ENCODE measurements around the gene BBS5. TPM values are rescaled to one million over a fixed set of nuclear protein-coding genes. Genes with fewer than 3 reads are reported as not detected.
A peak's percentile ranks its signal among the peaks of the same experiment; 100 is the strongest.
"Not testable (repeated sequence)": the region's sequence is repeated elsewhere in the genome, so short reads cannot be mapped to it uniquely, and the experiment has no call there.

Gene BBS5
- 0.80 TPM for polyA plus RNA-seq (2013, experiment 1 of 2)
- 1.8 TPM for polyA plus RNA-seq (2013, experiment 2 of 2)

DNA sequence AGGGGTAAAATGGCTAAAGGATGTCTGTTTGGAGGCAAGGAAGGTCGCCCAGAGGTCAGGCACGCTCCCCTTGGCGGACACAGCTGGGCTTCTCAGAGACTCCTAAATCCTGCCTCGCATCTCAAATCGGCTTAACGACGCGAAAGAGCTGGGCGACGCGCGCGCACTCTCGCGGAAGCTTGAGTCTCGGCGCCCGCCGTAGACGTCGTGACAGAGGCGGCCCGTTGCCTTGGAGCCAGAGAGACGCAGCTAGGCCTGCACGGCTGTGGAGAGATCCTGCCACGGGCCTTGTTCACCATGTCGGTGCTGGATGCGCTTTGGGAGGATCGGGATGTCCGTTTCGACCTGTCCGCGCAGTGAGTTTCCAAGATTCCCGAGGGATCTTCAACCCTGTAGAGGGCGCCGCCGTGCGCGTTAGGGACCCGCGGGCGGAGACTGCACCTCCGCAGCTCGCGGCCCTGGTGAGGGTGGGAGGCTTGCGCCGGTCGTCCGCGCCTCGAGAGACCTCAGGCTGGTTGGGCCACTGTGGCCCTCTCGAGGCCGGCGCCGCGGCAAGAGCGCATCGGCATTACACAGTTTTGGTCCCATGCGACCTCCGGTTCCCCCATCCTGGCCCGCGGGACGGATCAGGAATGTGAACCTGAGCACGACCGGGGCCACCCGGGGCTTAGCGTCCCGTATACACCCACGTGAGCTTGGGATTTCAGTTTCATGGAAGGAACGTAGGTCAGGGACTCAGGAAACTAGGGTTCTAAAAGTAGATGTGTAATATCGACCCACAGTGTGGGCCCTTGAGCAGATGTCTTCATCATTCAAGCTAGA, at the start of gene BBS5:
TSS of gene BBS5 (plus strand) at position 238 of the 822 bp plus-strand sequence. CDS start at position 298, 60 bp downstream.
- no peak within 1 kb of the TSS for H3K27ac ChIP-seq (ENCODE audit: low read depth, low read length)
- peak within 1 kb of the TSS; percentile 65 for H3K4me3 ChIP-seq (ENCODE audit: low read length)
- no peaks in the 10 kb centered on the region for H3K4me1 ChIP-seq (ENCODE audit: insufficient read depth, low read length)
- peak within 1 kb of the TSS; percentile 40 for H3K9ac ChIP-seq (ENCODE audit: low read depth, low read length)
- H3K36me3 ChIP-seq (ENCODE audit: insufficient read depth, low read length): no peaks in the 10 kb centered on the region
- 2% methylated on average over 71 of the region's 71 CpGs for WGBS
- H3K27me3 ChIP-seq (ENCODE audit: insufficient read depth, low read length): peaks cover 43% of the 10 kb centered on the region
- H3K9me3 ChIP-seq (ENCODE audit: insufficient read depth, low read depth, low read length): no peaks in the 10 kb centered on the region

DNA sequence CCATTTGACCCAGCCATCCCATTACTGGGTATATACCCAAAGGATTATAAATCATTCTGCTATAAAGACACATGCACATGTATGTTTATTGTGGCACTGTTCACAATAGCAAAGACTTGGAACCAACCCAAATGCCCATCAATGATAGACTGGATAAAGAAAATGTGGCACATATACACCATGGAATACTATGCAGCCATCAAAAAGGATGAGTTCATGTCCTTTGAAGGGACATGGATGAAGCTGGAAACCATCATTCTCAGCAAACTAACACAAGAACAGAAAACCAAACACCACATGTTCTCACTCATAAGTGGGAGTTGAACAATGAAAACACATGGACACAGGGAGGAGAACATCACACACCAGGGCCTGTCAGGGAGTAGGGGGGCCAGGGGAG, 47.5 kb upstream of the BBS5 start:
- H3K4me1 ChIP-seq (ENCODE audit: insufficient read depth, low read length); H3K9me3 ChIP-seq (ENCODE audit: insufficient read depth, low read depth, low read length); H3K27me3 ChIP-seq (ENCODE audit: insufficient read depth, low read length); H3K9ac ChIP-seq (ENCODE audit: low read depth, low read length); H3K4me3 ChIP-seq (ENCODE audit: low read length); H3K36me3 ChIP-seq (ENCODE audit: insufficient read depth, low read length); H3K27ac ChIP-seq (ENCODE audit: low read depth, low read length): not testable (repeated sequence)

DNA sequence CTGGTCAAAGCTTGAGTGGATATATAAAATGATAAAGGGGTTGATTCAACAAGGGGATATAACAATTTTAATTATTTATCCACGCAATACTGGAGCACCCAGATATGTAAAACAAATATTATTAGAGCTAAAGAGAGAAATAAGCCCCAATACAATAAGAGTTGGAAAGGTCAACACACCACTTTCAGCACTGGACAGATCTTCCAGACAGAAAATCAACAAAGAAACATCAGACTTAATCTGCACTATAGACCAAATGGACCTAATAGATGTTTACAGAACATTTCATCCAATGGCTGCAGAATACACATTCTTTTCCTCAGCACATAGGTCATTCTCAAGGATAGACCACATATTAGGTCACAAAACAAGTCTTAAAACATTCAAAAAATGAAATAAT, 45.1 kb upstream of the BBS5 start:
- no CpG with 5 or more reads among the region's 1 CpG for WGBS
- not testable (repeated sequence) for H3K36me3 ChIP-seq (ENCODE audit: insufficient read depth, low read length); H3K9ac ChIP-seq (ENCODE audit: low read depth, low read length); H3K4me1 ChIP-seq (ENCODE audit: insufficient read depth, low read length); H3K9me3 ChIP-seq (ENCODE audit: insufficient read depth, low read depth, low read length); H3K27me3 ChIP-seq (ENCODE audit: insufficient read depth, low read length); H3K4me3 ChIP-seq (ENCODE audit: low read length); H3K27ac ChIP-seq (ENCODE audit: low read depth, low read length)

DNA sequence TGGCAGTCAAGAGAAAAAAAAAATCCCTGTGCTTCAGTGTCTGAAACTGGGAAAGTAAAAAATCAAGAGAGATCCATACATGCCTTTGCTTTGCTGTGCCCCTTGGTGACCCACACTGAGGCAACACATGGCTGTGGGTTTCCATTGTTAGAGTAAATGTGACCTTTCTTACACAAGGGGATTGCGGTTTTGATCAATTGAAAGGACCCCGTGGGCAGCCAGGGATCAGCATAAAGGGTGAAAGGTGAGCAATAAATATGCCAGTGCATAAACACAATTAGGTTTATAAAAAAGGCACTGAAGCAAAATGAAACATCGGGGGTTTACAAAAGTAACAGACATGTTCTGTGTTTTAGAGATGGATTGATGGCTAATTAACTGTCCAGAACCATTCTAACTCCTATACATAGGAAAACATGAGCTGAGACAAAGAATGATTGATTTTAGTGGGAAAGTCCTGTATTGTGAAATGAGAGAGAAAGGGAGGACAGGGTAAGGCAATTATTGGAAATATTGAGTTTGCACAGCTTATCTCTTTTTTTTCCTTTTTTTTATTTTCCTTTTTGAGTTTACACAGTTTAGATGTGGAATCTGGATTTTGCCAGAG, 40.7 kb upstream of the BBS5 start:
- Histone ChIP-seq H3K9ac (ENCODE audit: low read depth, low read length) (no peak overlapping the region), H3K36me3 (ENCODE audit: insufficient read depth, low read length) (no peaks in the 10 kb centered on the region), H3K9me3 (ENCODE audit: insufficient read depth, low read depth, low read length) (no peaks in the 10 kb centered on the region), H3K4me1 (ENCODE audit: insufficient read depth, low read length) (no peaks in the 10 kb centered on the region), H3K27me3 (ENCODE audit: insufficient read depth, low read length) (no peaks in the 10 kb centered on the region), H3K27ac (ENCODE audit: low read depth, low read length) (no peak overlapping the region), H3K4me3 (ENCODE audit: low read length) (no peak overlapping the region)
- 95% methylated on average over 3 of the region's 3 CpGs for WGBS

DNA sequence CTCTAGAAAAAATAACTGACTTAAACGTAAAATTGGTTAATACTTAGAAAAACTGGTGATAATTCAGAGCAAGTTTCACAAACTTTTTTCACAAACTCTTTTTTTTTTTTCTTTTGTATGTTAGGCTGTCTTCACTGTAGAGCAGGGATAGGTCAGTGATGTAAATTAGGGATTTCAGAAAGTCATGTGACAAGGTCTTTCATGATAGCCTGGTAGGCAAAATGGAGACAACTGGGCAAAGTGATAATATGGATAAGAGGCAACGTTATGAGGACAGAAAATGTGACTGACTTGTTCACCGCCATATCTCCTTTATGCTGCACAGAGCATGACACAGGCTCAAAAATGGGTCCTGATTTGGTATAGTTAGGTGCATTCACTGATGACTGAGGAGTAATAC, 39.4 kb upstream of the BBS5 start:
- 93% methylated on average over 3 of the region's 3 CpGs for WGBS
- no peaks in the 10 kb centered on the region for H3K36me3 ChIP-seq (ENCODE audit: insufficient read depth, low read length)
- H3K9me3 ChIP-seq (ENCODE audit: insufficient read depth, low read depth, low read length): no peaks in the 10 kb centered on the region
- no peak overlapping the region for H3K4me3 ChIP-seq (ENCODE audit: low read length)
- H3K27me3 ChIP-seq (ENCODE audit: insufficient read depth, low read length): no peaks in the 10 kb centered on the region
- H3K27ac ChIP-seq (ENCODE audit: low read depth, low read length): no peak overlapping the region
- H3K4me1 ChIP-seq (ENCODE audit: insufficient read depth, low read length): no peaks in the 10 kb centered on the region
- no peak overlapping the region for H3K9ac ChIP-seq (ENCODE audit: low read depth, low read length)

DNA sequence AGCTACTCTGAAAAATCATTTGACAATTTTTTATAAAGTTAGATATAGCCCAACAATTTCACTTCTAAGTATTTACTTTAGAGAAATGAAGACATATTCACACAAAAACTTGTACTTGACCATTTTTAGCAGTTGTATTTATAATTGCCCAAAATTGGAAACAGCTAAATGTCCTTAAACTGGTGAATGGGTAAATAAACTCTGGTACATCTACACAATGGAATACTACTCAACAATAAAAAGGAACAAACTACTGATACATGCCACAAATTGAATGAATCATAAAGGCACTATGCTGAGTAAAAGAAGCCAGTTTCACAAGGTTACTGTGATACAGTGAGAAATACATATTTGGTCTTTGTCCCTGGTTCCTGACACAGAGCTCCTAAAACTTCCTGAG, 32.8 kb upstream of the BBS5 start:
- H3K27me3 ChIP-seq (ENCODE audit: insufficient read depth, low read length): no peaks in the 10 kb centered on the region
- no peaks in the 10 kb centered on the region for H3K9me3 ChIP-seq (ENCODE audit: insufficient read depth, low read depth, low read length)
- H3K4me1 ChIP-seq (ENCODE audit: insufficient read depth, low read length): no peaks in the 10 kb centered on the region
- H3K36me3 ChIP-seq (ENCODE audit: insufficient read depth, low read length): no peaks in the 10 kb centered on the region
- H3K4me3 ChIP-seq (ENCODE audit: low read length): no peak overlapping the region
- no peak overlapping the region for H3K9ac ChIP-seq (ENCODE audit: low read depth, low read length)
- H3K27ac ChIP-seq (ENCODE audit: low read depth, low read length): no peak overlapping the region

DNA sequence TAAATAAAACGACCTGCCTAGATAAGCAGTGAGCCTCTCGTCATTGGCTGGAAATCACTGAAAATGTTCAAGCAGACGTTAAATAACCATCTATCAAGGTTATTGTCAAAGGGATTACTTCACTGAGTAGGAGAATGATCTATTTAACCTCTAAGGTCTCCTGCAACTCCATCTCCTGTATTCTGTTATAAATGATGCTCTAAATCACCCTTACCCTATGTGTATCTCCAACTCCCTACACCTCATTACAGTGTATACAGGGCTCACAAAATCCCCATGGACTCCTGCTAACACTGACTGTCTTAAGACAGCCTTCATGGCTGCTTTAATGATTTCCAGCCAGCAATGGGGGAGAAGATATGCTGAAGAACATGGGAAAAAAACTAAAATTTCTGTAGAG, 31.0 kb upstream of the BBS5 start:
- Histone ChIP-seq H3K4me1 (ENCODE audit: insufficient read depth, low read length) (no peaks in the 10 kb centered on the region), H3K9me3 (ENCODE audit: insufficient read depth, low read depth, low read length) (peaks cover 7% of the 10 kb centered on the region), H3K27ac (ENCODE audit: low read depth, low read length) (no peak overlapping the region), H3K36me3 (ENCODE audit: insufficient read depth, low read length) (no peaks in the 10 kb centered on the region), H3K4me3 (ENCODE audit: low read length) (no peak overlapping the region), H3K27me3 (ENCODE audit: insufficient read depth, low read length) (no peaks in the 10 kb centered on the region), H3K9ac (ENCODE audit: low read depth, low read length) (no peak overlapping the region)
- 97% methylated on average over 3 of the region's 3 CpGs for WGBS

DNA sequence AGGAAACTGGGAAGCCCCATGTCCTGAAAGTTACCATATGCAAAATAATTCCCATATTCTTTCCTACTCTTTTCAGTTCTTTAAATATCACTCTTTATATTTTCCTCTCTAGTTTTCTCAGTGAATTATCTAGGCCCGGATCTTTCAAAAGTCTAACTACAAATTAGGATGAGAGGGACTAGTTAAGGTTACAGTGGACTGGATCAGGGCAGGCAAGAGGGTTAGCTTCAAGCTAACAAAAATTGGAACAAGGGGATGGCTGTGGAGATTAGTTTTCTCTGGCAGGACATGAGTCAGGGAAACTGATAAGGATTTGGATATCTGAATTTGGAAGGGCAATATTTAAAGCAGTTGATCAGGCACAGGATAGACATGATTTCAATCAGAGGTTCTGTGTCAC, 30.4 kb upstream of the BBS5 start:
- H3K9me3 ChIP-seq (ENCODE audit: insufficient read depth, low read depth, low read length): peaks cover 7% of the 10 kb centered on the region
- no peaks in the 10 kb centered on the region for H3K27me3 ChIP-seq (ENCODE audit: insufficient read depth, low read length)
- H3K4me3 ChIP-seq (ENCODE audit: low read length): no peak overlapping the region
- H3K27ac ChIP-seq (ENCODE audit: low read depth, low read length): no peak overlapping the region
- no peaks in the 10 kb centered on the region for H3K36me3 ChIP-seq (ENCODE audit: insufficient read depth, low read length)
- WGBS: 94% methylated on average over 1 of the region's 1 CpG
- H3K9ac ChIP-seq (ENCODE audit: low read depth, low read length): no peak overlapping the region
- H3K4me1 ChIP-seq (ENCODE audit: insufficient read depth, low read length): no peaks in the 10 kb centered on the region

DNA sequence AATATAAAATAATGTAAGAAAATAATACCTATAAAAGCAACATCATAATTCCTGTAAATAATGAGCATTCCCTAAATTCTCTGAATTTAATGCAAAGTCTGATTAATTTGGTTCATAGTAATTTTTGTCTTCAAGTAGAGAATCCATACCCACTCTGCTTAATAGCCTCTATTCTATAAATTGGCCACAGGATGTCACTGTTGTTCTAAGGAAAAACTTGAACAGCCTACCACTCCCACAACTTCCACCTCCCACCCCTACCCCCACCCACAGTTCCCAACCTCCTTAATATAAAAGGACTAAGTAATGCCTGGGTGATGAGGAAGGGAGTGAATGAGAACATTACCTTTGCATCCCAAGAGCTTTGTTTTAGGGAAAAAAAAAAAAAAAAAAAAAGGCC, 27.2 kb upstream of the BBS5 start:
- Histone ChIP-seq H3K9ac (ENCODE audit: low read depth, low read length) (no peak overlapping the region), H3K9me3 (ENCODE audit: insufficient read depth, low read depth, low read length) (peaks cover 7% of the 10 kb centered on the region), H3K4me3 (ENCODE audit: low read length) (no peak overlapping the region), H3K27ac (ENCODE audit: low read depth, low read length) (no peak overlapping the region), H3K36me3 (ENCODE audit: insufficient read depth, low read length) (no peaks in the 10 kb centered on the region), H3K27me3 (ENCODE audit: insufficient read depth, low read length) (no peaks in the 10 kb centered on the region), H3K4me1 (ENCODE audit: insufficient read depth, low read length) (no peaks in the 10 kb centered on the region)

DNA sequence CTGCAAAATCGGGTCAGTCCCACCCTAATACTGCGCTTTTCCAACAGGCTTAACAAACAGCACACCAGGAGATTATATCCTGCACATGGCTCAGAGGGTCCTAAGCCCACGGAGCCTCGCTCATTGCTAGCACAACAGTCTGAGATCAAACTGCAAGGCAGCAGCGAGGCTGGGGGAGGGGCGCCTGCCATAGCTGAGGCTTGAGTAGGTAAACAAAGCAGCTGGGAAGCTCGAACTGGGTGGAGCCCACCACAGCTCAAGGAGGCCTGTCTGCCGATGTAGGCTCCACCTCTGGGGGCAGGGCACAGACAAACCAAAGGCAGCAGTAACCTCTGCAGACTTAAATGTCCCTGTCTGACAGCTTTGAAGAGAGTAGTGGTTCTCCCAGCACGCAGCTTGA, 26.2 kb upstream of the BBS5 start:
- H3K36me3 ChIP-seq (ENCODE audit: insufficient read depth, low read length); H3K9me3 ChIP-seq (ENCODE audit: insufficient read depth, low read depth, low read length); H3K27me3 ChIP-seq (ENCODE audit: insufficient read depth, low read length); H3K9ac ChIP-seq (ENCODE audit: low read depth, low read length); H3K4me3 ChIP-seq (ENCODE audit: low read length); H3K27ac ChIP-seq (ENCODE audit: low read depth, low read length); H3K4me1 ChIP-seq (ENCODE audit: insufficient read depth, low read length): not testable (repeated sequence)
- WGBS: 93% methylated on average over 9 of the region's 9 CpGs

DNA sequence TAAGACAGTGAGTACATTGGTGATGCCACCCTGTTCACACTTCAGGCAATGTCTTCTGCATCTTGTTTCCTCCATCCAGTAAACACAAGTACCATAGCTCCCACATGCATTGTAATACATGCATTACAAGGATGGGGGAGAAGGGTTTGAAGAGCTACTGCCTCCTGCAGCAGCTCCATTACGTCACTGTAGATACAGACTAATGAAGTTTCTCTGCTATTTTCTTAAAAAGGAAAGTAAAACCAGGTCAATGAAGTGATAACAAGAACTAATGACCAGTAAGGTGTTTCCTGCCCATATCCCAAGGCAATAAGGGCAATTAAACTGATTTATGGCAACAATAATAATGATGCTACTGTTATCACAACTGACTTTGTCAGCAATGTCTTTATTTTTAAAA, 18.2 kb upstream of the BBS5 start:
- Histone ChIP-seq H3K4me1 (ENCODE audit: insufficient read depth, low read length) (no peaks in the 10 kb centered on the region), H3K4me3 (ENCODE audit: low read length) (no peak overlapping the region), H3K36me3 (ENCODE audit: insufficient read depth, low read length) (no peaks in the 10 kb centered on the region), H3K27me3 (ENCODE audit: insufficient read depth, low read length) (no peaks in the 10 kb centered on the region), H3K9me3 (ENCODE audit: insufficient read depth, low read depth, low read length) (no peaks in the 10 kb centered on the region), H3K27ac (ENCODE audit: low read depth, low read length) (no peak overlapping the region), H3K9ac (ENCODE audit: low read depth, low read length) (no peak overlapping the region)
- 91% methylated on average over 1 of the region's 1 CpG for WGBS
